Measurements from ENCODE around the gene KRI1.

KRI1 gene

DNA sequence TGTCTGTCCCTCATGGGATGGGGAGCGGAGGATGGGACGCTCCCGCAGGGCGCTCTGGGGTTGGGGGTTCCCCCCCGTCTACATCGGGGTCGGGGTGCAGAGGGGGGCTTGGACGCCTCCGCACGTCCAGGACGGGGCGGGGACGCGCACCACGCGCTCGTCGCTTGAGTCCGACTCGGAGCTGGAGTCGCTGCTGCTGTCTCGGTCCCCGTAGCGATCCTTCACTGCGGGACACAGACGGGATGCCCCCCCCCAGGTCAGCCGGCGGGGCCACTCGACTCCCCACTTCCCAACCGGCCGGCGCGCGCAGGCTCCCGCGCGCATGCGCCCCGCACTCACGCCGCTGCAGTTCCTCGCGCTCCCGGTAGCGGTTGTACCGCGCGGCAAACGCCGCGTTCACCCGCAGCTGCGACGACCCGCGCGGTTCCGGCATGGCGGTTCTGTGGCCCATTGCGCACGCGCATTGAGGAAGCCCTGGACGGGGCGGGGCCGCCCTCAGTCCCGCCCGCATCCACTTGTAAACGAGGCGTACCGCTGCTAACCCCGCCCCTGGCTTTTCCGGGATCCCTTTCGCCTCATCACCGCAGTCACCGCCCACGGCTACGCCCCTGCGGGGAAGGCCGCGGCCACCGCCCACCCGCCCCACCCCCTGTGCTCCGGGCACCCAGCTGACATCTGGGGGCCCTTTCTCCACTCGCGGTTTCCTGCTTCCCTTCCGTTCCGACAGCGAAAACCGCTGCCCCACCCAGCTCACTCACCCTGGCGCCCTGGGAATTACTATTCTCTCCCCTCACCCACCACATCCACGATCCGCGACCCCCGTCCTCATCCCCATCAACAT is at the start of gene KRI1:
Gene KRI1, minus strand, starts transcription at position 444 of the 841 bp plus-strand sequence. Its CDS starts 11 bp downstream, at position 433.
- peak; percentile 94 to 99 for DNase-seq (ENCODE audit: low read depth in 2 of 2)

DNA sequence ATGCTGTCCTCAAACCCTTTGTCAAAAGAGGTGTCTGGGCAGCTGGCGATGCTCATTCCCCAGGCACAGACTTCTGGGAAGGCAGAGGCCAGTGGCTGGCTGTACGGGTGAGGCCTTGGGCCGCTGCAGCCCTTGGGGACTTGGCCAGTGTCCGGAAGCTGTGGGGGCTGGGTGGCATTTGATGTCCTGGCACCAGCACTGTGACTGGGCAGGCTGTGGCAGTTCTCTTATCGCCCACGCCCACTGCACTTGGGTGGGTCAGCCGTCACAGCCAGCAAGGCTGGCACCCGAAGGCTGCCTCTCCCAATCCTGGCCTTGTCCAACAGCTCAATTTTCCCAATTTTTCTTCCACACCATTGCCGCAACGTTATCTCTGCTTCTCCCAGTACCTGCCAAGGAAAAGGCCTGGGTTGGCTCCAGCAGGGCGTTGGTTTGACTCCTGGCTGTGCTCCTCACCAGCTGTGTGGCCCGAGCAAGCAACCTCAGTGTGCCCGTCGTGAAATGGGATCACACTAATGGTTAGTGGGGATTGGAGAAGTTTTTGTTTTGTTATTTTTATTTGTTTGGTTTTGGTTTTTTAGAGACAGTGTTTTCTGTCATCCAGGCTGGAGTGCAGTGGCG is 46.8 kb upstream of the KRI1 start:
- no peak for DNase-seq (ENCODE audit: low read depth in 2 of 2)

DNA sequence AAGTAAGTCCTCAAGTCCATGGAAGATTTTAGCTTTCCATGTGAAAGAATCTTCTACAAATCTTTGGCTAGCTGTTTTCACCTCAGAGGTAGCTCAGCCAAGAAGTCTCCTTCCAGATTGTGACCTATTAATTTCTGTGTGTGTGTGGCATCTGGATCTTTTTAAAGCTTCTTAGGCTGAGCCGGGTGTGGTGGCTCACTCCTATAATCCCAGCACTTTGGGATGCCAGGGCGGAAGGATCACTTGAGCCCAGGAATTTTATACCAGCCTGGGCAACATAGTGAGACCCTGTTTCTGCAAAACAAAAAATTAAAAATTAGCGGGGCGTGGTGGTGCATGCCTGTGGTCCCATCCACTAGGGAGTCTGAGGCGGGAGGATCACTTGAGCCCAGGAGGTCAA is 46.1 kb upstream of the KRI1 start:
- DNase-seq (ENCODE audit: low read depth in 2 of 2), result no peak

DNA sequence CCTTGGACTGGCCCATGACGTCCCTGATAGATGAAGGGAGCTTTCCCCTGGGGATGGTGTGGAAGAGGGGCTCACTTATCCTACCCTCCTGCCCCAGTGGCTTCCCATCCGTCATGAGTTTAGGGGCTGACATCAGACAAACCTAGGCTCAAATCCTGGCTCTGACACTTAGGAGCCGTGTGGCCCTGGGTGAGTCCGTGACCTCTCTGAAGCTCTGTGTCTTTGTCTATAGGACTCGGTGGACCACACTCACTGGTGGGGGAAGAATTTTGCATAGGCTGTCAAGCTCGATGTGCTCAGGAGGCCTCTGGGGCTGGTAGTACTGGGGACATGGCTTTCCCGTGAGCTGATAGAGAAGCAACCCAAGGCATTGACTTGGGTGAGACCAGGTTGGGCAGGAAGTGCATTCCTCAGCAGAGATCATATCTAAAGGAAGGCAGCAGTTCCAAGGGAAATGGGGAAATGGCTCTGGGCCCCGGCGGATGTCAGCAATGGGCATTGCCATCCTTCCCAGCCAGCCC is 38.7 kb upstream of the KRI1 start:
- no peak for DNase-seq (ENCODE audit: low read depth in 2 of 2)

DNA sequence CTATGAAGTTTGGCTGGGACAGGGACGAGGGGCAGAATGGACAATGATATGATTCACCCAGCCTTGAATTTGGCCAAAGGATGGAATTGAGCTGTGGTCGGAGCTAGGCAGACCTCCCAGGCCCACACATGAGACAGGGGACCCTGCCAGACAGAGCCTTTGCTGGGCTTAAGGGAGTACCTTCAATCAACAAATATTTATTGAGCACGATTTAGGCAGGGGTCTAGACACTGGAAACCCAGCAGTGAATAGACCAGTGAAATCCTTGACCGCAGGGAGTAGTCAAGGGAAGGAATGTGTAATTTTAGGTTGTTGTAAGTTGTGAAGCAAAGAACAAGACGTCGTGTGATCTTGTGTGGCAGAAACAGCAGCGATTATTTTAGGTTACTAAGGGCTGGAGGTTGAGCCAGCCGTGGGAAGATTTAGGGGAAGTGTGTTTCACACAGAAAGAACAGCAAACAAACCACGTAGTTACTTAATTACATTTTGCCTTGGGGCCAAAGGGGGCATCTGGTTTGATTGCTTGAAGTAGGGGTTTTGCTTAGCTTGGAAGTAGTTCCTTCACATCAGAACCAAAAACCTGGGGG is 38.2 kb upstream of the KRI1 start:
- DNase-seq (ENCODE audit: low read depth in 2 of 2), result no peak

DNA sequence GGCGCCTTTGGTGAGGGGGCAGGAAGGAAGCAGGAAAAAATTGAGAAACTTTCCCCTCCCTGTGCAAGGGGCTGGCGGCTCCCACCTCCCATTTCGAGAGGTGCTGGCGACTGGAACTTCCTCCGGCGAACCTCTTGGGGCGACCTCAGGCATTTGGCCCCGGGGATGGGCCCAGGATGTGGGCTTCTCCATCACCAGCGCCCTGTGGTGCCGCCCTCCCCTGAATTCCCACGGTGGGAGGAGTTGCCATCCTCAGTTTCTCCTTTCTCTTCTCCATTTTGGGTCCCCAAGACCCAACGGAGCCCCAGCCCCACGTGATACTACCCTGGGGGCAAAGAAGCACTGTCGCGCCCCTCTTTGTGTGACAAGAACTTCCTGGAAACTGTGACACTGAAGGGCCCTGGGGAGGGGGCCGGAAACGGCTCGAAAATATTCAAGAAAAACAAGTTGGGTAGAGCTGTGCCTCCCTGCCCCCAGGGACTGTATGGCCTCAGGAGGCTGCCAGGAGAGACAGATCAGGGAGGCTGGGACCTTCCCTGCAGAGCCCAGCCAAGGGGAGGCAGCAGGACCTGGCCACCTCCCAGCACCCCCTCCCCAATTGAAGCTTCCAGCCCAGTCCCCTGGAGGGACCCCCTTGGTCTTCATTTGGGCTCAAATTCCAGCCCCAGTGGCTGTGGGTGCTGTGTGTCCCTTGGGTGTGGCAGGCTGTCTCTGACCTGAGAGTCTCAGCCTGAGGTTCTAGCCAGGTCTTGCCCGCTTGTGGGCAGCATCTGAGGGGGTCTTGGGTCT is 37.5 kb upstream of the KRI1 start:
- DNase-seq (ENCODE audit: low read depth in 2 of 2), result peak; percentile 50 to 63

DNA sequence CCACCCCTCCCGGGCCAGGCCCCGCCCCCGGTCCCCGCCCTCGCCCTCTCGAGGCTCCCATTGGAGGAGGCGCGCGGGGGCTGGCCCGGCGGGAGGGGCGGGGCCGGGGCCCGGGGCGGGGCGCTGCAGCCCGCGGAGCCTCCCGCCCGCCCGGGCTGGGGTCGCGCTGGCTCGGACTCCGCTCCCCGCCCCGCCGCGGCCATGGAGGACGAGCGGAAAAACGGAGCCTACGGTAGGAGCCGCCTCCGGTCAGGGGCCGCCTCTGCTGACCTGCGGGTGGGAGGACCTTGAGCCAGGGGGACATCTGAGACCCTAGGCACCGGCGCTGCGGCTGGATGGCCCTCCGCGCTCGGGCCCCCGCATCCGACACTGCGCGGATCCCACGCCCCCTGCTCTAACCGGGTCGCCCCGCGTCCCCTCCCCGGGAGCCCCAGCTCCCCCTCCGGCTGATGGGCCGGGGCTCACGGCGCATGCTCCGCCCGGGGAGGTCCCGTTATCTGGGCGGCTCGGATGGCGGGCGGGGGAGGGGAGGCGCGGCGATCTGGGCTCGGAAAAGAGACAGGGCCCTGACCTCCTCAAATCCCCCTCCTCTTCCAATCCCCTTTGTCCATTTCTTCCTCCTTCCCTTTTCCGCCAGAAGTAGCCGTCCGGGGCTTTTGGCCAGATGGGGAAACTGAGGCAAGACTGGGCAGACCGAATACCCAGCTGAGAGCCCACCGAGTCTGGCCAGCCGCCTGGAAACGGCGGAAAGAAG is 36.7 kb upstream of the KRI1 start:
- peak; percentile 78 to 87 for DNase-seq (ENCODE audit: low read depth in 2 of 2)

DNA sequence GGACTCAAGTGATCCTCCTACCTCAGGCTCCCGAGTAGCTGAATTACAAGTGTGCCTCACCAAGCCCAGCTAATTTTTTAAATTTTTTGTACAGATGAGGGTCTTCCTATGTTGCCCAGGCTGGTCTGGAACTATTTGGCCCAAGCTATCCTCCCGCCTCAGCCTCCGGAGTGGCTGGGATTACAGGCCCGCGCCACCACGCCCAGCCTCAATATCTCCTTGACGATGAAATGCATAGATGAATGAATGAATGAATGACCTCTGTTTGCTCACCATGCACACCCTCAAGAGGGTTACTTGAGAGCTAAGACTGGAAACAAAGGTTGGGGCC is 36.2 kb upstream of the KRI1 start:
- DNase-seq (ENCODE audit: low read depth in 2 of 2), result no peak

DNA sequence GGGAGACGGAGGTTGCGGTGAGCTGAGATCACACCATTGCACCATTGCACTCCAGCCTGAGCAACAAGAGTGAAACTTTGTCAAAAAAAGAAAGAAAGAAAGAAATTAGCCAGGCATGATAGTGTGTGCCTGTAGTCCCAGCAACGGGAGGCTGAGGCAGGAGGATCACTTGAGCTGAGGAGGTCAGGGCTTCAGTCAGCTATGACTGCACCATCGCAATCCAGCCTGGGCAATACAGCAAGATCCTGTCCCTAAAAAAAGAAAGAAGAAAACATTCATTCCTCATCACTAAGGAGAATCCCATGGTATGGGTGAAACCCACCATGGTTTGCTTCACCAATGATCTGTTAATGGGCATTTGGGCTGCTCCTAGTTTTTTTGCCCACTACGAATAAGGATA is 34.3 kb upstream of the KRI1 start:
- no peak for DNase-seq (ENCODE audit: low read depth in 2 of 2)

DNA sequence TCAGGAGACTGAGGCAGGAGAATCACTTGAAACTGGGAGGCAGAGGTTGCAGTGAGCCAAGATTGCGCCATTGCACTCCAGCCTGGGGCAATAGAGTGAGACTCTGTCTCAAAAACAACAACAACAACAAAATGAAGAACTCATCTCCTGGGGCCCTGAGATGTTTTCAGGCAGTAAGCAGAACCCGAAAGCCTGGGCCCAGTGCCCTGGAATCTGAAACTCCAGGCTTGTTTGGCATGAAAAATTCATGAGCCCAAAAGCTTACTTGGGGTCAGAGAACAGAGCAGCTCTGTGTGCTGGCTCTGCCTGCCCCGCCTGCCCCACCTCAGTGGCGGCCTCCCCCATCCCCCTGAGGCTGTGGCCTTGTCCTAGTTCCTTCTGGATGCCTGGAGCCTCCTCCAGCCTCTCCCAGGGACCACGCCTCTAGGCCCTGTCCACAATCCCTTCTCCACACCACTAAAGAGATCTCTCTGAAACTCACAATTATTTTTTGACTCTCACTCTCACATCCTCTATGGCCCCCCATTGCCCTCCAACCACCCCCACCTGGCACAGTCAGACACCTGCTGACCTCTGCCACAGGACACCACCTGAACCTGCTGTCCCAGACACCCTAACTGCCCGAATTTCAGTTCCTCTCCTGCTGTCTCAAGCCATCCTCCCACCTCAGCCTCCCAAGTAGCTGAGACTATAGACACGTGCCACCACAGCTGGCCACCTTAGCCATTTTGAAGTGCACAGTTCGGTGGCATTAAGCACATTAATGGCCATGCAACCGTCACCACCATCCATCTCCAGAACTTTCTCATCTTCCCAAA is 28.2 kb upstream of the KRI1 start:
- DNase-seq (ENCODE audit: low read depth in 2 of 2), result no peak

DNA sequence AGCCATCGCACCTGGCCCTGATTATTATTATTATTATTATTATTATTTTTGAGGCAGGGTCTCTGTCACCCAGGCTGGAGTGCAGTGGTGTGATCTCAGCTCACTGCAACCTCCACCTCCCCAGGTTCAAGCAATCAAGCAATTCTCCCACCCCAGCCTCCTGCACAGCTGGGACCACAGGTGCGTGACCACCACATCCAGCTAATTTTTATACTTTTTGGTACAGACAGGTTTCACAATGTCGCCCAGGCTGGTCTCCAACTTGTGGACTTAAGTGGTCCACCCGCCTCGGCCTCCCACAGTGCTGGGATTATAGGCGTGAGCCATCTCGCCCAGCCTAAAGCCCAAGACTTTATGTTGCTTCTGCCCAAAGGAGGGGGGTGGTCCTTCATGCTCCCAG is 27.3 kb upstream of the KRI1 start:
- no peak for DNase-seq (ENCODE audit: low read depth in 2 of 2)

DNA sequence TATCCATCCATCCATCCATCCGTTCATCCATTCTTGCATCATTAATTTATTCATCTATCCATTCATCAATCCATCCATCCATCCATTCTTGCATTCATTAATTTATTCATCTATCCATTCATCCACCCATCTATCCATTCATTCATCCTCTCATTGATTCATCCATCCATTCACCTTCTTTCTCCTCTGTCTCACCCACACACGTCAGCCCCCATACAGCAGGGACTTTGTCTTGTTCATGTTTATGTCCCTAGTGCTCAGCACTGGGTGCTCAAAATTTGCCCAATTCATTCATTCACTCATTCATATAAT is 22.0 kb upstream of the KRI1 start:
- DNase-seq (ENCODE audit: low read depth in 2 of 2), result no peak

DNA sequence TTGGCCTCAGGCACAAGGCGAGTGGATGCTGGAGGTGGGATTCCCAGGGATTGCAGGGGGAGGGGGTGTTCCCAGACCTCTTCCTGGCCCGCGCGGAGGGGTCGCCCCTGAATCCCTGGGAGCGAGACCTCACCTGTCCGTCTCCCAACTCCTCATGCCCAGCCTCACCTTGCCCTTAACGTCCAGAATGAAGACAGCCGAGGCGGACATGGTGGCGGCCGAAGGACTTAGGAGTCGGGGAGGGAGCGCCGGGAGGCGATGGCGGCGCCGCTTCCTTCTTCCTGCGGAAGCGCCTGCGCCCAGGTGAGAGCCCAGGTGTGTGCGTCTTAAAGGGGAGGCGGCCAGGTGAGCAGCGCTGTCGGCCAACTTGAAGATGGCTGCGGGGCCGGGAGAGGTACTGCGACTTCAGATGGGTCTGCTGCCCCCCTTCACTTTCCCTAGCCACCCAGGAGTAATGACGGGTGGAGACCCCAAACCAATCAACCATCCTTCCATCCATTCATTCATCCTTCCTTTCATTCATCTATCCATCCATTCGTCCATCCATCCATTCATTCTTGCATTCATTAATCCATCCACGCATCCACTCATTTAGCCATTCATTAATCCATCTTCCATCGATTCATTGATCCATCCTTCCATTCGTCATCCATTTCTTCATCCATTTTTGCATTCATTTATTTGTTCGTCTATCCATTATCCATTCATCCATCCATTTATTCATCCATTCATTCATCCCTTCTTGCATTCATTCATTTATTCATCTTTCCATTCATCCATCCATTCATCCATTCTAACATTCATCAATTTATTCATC is 21.4 kb upstream of the KRI1 start, which contains the start of gene AP1M2:
Gene AP1M2, minus strand, starts transcription at position 291 of the 817 bp plus-strand sequence. Its CDS starts 81 bp downstream, at position 210.
- no peak for DNase-seq (ENCODE audit: low read depth in 2 of 2)

DNA sequence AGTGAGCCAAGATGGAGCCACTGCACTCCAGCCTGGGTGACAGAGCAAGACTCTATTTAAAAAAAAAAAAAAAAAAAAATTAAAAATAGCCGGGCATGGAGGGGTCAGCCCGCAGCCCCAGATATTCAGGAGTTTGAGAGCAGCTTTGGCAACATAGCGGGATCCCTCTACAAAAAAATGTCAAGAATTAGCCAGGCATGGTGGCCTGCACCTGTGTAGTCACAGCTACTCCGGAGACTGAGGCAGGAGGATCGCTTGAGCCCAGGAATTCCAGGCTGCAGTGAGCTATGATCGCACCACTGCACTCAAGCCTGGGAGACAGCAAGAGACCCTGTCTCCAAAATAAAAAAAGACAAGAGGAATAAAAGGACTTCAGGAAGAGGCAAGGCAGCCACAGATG is 20.6 kb upstream of the KRI1 start:
- DNase-seq (ENCODE audit: low read depth in 2 of 2), result no peak

DNA sequence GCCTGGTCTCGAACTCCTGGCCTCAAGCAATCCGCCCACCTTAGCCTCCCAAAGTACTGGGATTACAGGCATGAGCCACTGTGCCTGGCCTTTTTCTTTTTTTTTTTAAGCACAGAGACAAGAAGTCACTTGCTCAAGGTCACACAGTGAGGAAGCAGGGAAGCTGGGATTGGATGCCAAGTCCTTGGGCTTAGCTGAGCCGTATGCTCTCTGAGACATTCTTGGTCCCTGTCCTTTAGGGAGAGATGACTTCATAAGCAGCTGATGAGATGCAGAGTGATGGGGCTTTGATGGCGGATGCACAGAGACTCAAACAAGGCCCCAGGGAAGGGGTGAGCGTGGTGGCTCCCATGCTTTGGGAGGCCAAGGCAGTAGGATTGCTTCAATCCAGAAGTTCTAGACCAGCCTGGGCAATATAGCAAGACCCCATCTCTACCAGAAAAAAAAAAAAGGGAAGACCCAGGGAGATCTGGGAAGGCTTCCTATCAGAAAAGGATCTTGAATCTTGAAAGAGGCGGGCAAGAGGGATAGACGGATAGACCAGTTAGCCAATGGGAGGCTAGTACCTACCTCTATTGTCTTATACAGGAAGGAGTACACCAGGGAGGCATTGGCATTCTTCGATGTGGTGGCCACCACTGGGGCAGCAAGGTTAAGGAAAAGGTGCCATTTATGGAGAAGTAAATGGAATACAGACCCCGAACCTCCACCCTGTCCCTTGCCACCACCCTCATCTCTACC is 17.4 kb upstream of the KRI1 start:
- DNase-seq (ENCODE audit: low read depth in 2 of 2), result no peak

DNA sequence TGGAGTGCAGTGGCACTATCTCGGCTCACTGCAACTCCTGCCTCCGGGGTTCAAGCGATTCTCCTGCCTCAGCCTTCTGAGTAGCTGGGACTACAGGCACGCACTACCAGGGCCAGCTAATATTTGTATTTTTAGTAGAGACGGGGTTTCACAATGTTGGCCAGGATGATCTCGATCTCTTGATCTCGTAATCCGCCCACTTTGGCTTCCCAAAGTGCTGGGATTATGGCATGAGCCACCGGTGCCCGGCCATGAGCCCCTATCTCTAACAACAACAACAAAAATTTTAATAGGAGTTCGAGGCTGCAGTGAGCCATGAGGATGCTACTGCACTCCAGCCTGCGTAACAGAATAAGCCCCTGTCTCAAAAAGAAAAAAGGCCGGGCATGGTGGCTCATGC is 16.3 kb upstream of the KRI1 start:
- DNase-seq (ENCODE audit: low read depth in 2 of 2), result no peak

DNA sequence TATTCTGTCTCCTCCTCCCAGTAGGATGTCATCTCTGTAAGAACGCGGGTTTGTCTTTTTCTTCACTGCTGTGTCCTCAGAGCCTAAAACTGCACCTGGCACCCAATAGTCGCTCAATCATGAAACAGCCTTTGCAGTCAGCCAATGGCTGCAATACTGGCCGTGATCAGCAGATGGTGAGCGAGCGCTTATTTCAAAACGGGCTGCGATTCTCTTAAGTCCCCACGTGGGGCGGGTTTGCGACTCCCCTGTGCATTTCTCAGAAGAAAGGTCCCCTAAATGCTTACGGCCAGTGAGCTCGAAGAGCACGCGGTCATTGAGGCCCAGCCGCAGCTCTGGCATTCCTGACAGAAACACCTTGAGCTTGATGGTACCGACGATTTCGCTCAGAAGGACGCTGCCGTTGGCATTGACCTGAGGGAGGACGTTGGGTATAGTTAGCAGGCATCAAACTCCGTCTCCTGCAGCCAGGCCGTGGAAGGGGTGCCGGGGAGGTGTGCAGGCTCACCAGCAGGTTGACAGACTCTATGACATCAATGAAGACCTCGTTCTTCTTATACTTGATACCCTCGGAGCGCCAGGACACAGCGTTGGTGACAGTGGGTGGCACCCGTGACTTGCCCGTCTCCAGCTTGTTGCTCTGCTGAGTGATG is 15.3 kb upstream of the KRI1 start:
- DNase-seq (ENCODE audit: low read depth in 2 of 2), result peak; percentile 75 to 90

DNA sequence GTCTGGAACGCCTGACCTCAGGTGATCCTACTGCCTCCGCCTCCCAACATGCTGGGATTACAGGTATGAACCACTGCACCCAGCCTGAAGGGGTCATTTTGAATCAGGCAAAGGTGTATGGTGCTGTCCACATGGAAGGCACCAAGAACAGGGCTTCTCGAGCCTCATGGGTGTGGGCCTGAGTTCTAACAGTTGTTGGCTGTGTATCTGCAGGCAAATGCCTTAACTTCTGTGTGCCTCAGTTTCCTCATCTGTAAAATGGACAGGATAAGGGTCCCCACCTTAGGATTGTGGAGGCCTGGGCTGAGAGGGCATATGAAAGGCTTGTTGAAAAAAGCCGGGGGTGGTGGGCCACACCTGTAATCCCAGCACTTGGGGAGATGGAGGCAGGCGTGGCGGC is 12.1 kb upstream of the KRI1 start:
- DNase-seq (ENCODE audit: low read depth in 2 of 2), result no peak

Measured in stimulated activated CD4-positive, alpha-beta T cell treated with anti-CD3 and anti-CD28 coated beads, Interleukin-12 subunit alpha, Interleukin-12 subunit beta, amount 100 ng/mL, for 24 hours (primary cell).